Measurements from ENCODE around the gene CRYBA1. TPM values are rescaled to one million over a fixed set of nuclear protein-coding genes. Genes with fewer than 3 reads are reported as not detected.

Gene CRYBA1
- total and polyA plus RNA-seq, 2 of the 8 experiments (the other 6 are each of a cell fraction or from before 2014, with no cell fraction given), result not detected

GRCh38 chr17:29292992-29293889 is 46.6 kb downstream of the CRYBA1 start (continued):
- TF ChIP-seq SIN3A (conservative IDR thresholded peaks at IDR 0.05 in 1 of 2, IDR thresholded peaks at IDR 0.05 in 1 of 2; ENCODE audit: low read depth in 1 of 2, low read length in 2 of 2) (no peak; a peak in 1 of 4 replicates), CHD1 (IDR thresholded peaks at IDR 0.05; ENCODE audit: low read depth, low read length) (peak; percentile 62), BRCA1 (IDR thresholded peaks at IDR 0.05; ENCODE audit: low read depth, low read length) (no peak), SIRT6 (IDR thresholded peaks at IDR 0.05; ENCODE audit: low read length) (no peak), TEAD4 (IDR thresholded peaks at IDR 0.05; ENCODE audit: low read depth, low read length) (peak; percentile 77), RBBP5 (IDR thresholded peaks at IDR 0.05; ENCODE audit: borderline replicate concordance, low read depth, low read length) (peak; percentile 77; the same call in 1 of the 2 replicates), ASH2L (IDR thresholded peaks at IDR 0.05; ENCODE audit: low read length) (peak; percentile 58), CTBP2 (IDR thresholded peaks at IDR 0.05; ENCODE audit: borderline replicate concordance, insufficient read depth, insufficient read length, low read length) (no peak), TBP (IDR thresholded peaks at IDR 0.05; ENCODE audit: low read depth, low read length) (peak; percentile 11; the same call in 1 of the 2 replicates), PHF8 (conservative IDR thresholded peaks at IDR 0.05; ENCODE audit: low read depth, low read length) (peak; percentile 27), GTF2F1 (IDR thresholded peaks at IDR 0.05; ENCODE audit: borderline replicate concordance, low read depth, low read length) (no peak), POLR2A (IDR thresholded peaks at IDR 0.05; ENCODE audit: control extremely low read depth in 1 of 2, low read depth in 2 of 2, low read length in 2 of 2) (0 out of 3 replicates have a peak, but pooled peaks of 1 of the 2 experiments have one; percentile 14), TAF1 (IDR thresholded peaks at IDR 0.05; ENCODE audit: low read depth, low read length) (peak; percentile 65), NRF1 (IDR thresholded peaks at IDR 0.05; ENCODE audit: low read depth, low read length) (no peak), YY1 (IDR thresholded peaks at IDR 0.05; ENCODE audit: low read depth, low read length) (peak; percentile 95)
